Fibroblast of lung (primary cell): ENCODE data around the gene NOTCH2. TPM values are rescaled to one million over a fixed set of nuclear protein-coding genes. Genes with fewer than 3 reads are reported as not detected.

Experiments used
- DNase-seq, 2 donors: peaks; one replicate each; pipeline versions ENCODE4 v3.0.0 to v3.0.0-alpha.2; 2010; ENCODE audit warnings: low read depth in 2 of 2
- H2AFZ ChIP-seq: 2 replicates; pipeline ENCODE4 v1.5.1; 2012; ENCODE audit warnings: low read length, control low read depth, inconsistent platforms
- H3K27ac ChIP-seq: 2 replicates; pipeline ENCODE4 v1.5.1; 2011; ENCODE audit warnings: low read length, control low read depth; ENCODE audit not compliant: insufficient read depth
- H3K27me3 ChIP-seq: 2 replicates; pipeline ENCODE4 v1.5.1; 2011; ENCODE audit warnings: mild to moderate bottlenecking, low read length; ENCODE audit not compliant: control insufficient read depth, insufficient read depth
- H3K36me3 ChIP-seq: 2 replicates; pipeline ENCODE4 v1.5.1; 2011; ENCODE audit warnings: low read length; ENCODE audit not compliant: control insufficient read depth, insufficient read depth
- H3K4me1 ChIP-seq: 2 replicates; pipeline ENCODE4 v1.5.1; 2011; ENCODE audit warnings: low read length; ENCODE audit not compliant: control insufficient read depth, insufficient read depth; ENCODE audit errors: extremely low read depth
- H3K4me2 ChIP-seq: 2 replicates; pipeline ENCODE4 v1.5.1; 2011; ENCODE audit warnings: low read length, control low read depth; ENCODE audit not compliant: insufficient read depth; ENCODE audit errors: extremely low read depth
- H3K4me3 ChIP-seq, 4 experiments: fragments of 200-600 bp in 1 of 4; sonication (generic) in 1 of 4; replicated peaks in 1 of 4; 2 replicates each; pipeline ENCODE4 v1.5.1; 2011 to 2016; ENCODE audit warnings: low read length in 4 of 4, low read depth in 3 of 4, mild to moderate bottlenecking in 3 of 4, control low read depth in 2 of 4, inconsistent platforms in 1 of 4, mixed read lengths in 1 of 4; ENCODE audit not compliant: insufficient read depth in 1 of 4; ENCODE audit errors: control extremely low read depth in 1 of 4
- H3K79me2 ChIP-seq: 2 replicates; pipeline ENCODE4 v1.5.1; 2012; ENCODE audit warnings: mild to moderate bottlenecking, low read length, inconsistent platforms; ENCODE audit not compliant: control insufficient read depth, insufficient read depth
- H3K9ac ChIP-seq: 2 replicates; pipeline ENCODE4 v1.5.1; 2011; ENCODE audit warnings: mild to moderate bottlenecking, low read length, control low read depth; ENCODE audit not compliant: insufficient read depth
- H3K9me3 ChIP-seq: 2 replicates; pipeline ENCODE4 v1.5.1; 2012; ENCODE audit warnings: low read depth, low read length; ENCODE audit not compliant: control insufficient read depth, insufficient read depth
- H4K20me1 ChIP-seq: 2 replicates; pipeline ENCODE4 v1.5.1; 2011; ENCODE audit warnings: low read length; ENCODE audit not compliant: control insufficient read depth, insufficient read depth; ENCODE audit errors: extremely low read depth
- EZH2 ChIP-seq: IDR thresholded peaks from 2 replicates; pipeline ENCODE4 v1.5.1; 2012; ENCODE audit warnings: low read length, control low read depth, mild to moderate bottlenecking; ENCODE audit errors: missing control alignments
- polyA plus RNA-seq, 2 donors: library from polyadenylated mRNA; depleted of rRNA in 1 of 2; stranded (reverse) in 1 of 2; unstranded in 1 of 2; fragments of >200 nt; gene quantifications; 2 replicates each; pipeline ENCODE4 v1.2.1, GENCODE V29; 2011 to 2012; ENCODE audit warnings: missing spikeins in 1 of 2
- total RNA-seq: library from RNA; depleted of rRNA; stranded (reverse); fragments of >200 nt; gene quantifications from 2 replicates; pipeline ENCODE4 v1.2.1, GENCODE V29; 2014
- TF ChIP-seq, protein P1 (sequence below), 2 donors: IDR thresholded peaks in 1 of 2; conservative IDR thresholded peaks in 1 of 2; 1 replicate in 1 of 2; 2 replicates in 1 of 2; pipeline ENCODE4 v1.5.1; 2011 to 2012; ENCODE audit warnings: low read length in 2 of 2, control low read depth in 1 of 2, inconsistent platforms in 1 of 2, low read depth in 1 of 2, mild to moderate bottlenecking in 1 of 2

Gene NOTCH2
- total and polyA plus RNA-seq, 2 donors (not counting 1 experiment from before 2014, with no cell fraction given), result 86.3 to 204 TPM

DNA sequence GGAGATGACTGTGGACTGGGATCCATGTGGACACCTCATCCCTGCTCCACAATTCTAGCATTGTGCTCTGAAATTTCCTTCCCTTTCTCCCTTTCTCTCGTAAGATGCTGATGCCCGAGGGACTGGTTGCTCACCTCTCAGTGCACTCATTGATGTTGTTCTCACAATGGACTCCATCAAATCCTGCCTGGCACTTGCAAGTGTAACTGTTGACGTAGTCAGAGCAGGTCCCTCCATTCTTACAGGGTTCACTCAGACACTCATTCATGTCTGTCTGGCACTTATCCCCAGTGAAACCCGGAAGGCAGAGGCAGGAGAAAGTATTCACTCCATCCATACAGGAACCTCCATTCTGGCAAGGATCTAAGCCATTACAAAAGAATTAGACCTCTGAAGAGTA, 128.1 kb downstream of the NOTCH2 start:
- no peaks in the 10 kb centered on the region for H4K20me1 ChIP-seq
- H3K4me1 ChIP-seq, result peaks cover 5% of the 10 kb centered on the region
- H3K9me3 ChIP-seq, result no peaks in the 10 kb centered on the region
- H3K4me2 ChIP-seq, result no peak overlapping the region
- H3K9ac ChIP-seq, result no peak overlapping the region
- no peak overlapping the region for H3K4me3 ChIP-seq
- no peak for TF ChIP-seq EZH2
- TF ChIP-seq, protein P1, sequence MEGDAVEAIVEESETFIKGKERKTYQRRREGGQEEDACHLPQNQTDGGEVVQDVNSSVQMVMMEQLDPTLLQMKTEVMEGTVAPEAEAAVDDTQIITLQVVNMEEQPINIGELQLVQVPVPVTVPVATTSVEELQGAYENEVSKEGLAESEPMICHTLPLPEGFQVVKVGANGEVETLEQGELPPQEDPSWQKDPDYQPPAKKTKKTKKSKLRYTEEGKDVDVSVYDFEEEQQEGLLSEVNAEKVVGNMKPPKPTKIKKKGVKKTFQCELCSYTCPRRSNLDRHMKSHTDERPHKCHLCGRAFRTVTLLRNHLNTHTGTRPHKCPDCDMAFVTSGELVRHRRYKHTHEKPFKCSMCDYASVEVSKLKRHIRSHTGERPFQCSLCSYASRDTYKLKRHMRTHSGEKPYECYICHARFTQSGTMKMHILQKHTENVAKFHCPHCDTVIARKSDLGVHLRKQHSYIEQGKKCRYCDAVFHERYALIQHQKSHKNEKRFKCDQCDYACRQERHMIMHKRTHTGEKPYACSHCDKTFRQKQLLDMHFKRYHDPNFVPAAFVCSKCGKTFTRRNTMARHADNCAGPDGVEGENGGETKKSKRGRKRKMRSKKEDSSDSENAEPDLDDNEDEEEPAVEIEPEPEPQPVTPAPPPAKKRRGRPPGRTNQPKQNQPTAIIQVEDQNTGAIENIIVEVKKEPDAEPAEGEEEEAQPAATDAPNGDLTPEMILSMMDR (conservative IDR thresholded peaks at IDR 0.05 in 1 of 2, IDR thresholded peaks at IDR 0.05 in 1 of 2; ENCODE audit: low read depth in 1 of 2, low read length in 2 of 2), result no peak
- no peak overlapping the region for H2AFZ ChIP-seq
- H3K27me3 ChIP-seq, result no peaks in the 10 kb centered on the region
- no peak overlapping the region for H3K27ac ChIP-seq
- H3K36me3 ChIP-seq, result peaks cover 9% of the 10 kb centered on the region
- no peak for DNase-seq
- peaks cover 3% of the 10 kb centered on the region for H3K79me2 ChIP-seq

DNA sequence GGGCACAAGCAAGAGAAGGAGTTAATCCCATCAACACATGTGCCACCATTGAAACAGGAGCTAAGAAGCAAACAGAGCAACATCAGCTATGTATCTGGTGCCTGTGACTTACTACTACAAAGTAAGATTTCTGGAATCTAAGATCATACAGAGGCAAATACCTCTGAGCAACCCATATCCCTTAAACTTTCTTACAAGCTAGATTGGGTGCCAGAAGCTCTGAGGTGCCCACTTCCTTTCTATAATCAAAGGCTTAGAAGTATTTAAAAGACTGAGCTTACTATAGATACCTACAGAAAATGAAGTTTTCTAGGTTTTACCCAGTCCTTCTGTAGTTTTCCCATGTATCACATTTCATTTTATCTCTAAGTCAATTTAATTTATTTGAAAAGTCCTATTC, 128.8 kb downstream of the NOTCH2 start:
- no peaks in the 10 kb centered on the region for H3K9me3 ChIP-seq
- no peak overlapping the region for H2AFZ ChIP-seq
- no peaks in the 10 kb centered on the region for H3K27me3 ChIP-seq
- no peak overlapping the region for H3K27ac ChIP-seq
- TF ChIP-seq, protein P1 (conservative IDR thresholded peaks at IDR 0.05 in 1 of 2, IDR thresholded peaks at IDR 0.05 in 1 of 2; ENCODE audit: low read depth in 1 of 2, low read length in 2 of 2), result no peak
- TF ChIP-seq EZH2, result no peak
- no peak overlapping the region for H3K4me2 ChIP-seq
- DNase-seq, result no peak
- H4K20me1 ChIP-seq, result no peaks in the 10 kb centered on the region
- peaks cover 16% of the 10 kb centered on the region for H3K36me3 ChIP-seq
- H3K9ac ChIP-seq, result no peak overlapping the region
- H3K4me1 ChIP-seq, result no peaks in the 10 kb centered on the region
- H3K4me3 ChIP-seq, result no peak overlapping the region
- peaks cover 3% of the 10 kb centered on the region for H3K79me2 ChIP-seq

DNA sequence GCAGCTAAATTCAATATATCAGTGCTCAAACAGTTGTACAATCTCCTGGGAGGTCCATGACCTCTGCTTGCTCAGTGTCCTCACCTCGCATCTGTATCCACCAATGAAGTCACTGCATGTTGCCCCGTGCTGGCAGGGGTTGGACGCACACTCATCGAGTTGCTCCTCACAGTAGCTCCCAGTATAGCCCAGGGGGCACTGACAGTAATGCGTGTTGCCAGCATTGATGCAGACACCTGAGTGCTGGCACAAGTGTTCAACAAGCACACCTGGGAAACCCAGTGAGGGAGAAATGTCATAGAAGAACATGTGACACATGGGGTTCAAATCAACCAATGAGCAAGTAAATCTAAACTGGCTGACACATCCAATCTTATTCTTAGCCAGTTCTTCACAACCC, 132.3 kb downstream of the NOTCH2 start:
- no peak for DNase-seq
- H2AFZ ChIP-seq, result no peak overlapping the region
- no peak overlapping the region for H3K27ac ChIP-seq
- H3K9me3 ChIP-seq, result no peaks in the 10 kb centered on the region
- no peak overlapping the region for H3K4me3 ChIP-seq
- no peak overlapping the region for H3K9ac ChIP-seq
- no peak for TF ChIP-seq EZH2
- TF ChIP-seq, protein P1 (conservative IDR thresholded peaks at IDR 0.05 in 1 of 2, IDR thresholded peaks at IDR 0.05 in 1 of 2; ENCODE audit: low read depth in 1 of 2, low read length in 2 of 2), result no peak
- peaks cover 25% of the 10 kb centered on the region for H3K36me3 ChIP-seq
- peaks cover 1% of the 10 kb centered on the region for H3K79me2 ChIP-seq
- no peaks in the 10 kb centered on the region for H3K4me1 ChIP-seq
- no peaks in the 10 kb centered on the region for H4K20me1 ChIP-seq
- no peak overlapping the region for H3K4me2 ChIP-seq
- H3K27me3 ChIP-seq, result no peaks in the 10 kb centered on the region
